GM19351 (cell line): ENCODE data around the gene OSBPL8.

Experiments used
- ATAC-seq: cut with Tn5 transposase; IDR thresholded peaks from one replicate; pipeline ENCODE4 v1.9.1; 2021; ENCODE audit warnings: mild to moderate bottlenecking, moderate library complexity; ENCODE audit not compliant: unreplicated experiment

The OSBPL8 gene

GRCh38 chr12:76317976-76318375 is 241.6 kb downstream of the OSBPL8 start:
- ATAC-seq, result no peak

GRCh38 chr12:76316468-76316867 is 243.1 kb downstream of the OSBPL8 start:
- ATAC-seq, result no peak

- ATAC-seq, result no peak
Measured at GRCh38 chr12:76313299-76313698, 246.3 kb downstream of the OSBPL8 start.

- ATAC-seq, result no peak
Measured at GRCh38 chr12:76312315-76312714, 247.3 kb downstream of the OSBPL8 start.

- no peak for ATAC-seq
Measured at GRCh38 chr12:76311796-76312195, 247.8 kb downstream of the OSBPL8 start.

GRCh38 chr12:76310110-76310509 is 249.5 kb downstream of the OSBPL8 start:
- no peak for ATAC-seq

GRCh38 chr12:76308866-76309265 is 250.7 kb downstream of the OSBPL8 start:
- no peak for ATAC-seq

- no peak for ATAC-seq
Measured at GRCh38 chr12:76307083-76307482, 252.5 kb downstream of the OSBPL8 start.

GRCh38 chr12:76303989-76304460 is 255.5 kb downstream of the OSBPL8 start:
- no peak for ATAC-seq

GRCh38 chr12:76303365-76303764 is 256.2 kb downstream of the OSBPL8 start:
- no peak for ATAC-seq
